Skeletal muscle cell (primary cell): ENCODE results near the gene INKA1.

ENCODE experiments used
- DNase-seq: peaks from one replicate; pipeline ENCODE4 v3.0.0-alpha.2; 2010; ENCODE audit warnings: low read depth
- H3K4me3 ChIP-seq: 2 replicates; pipeline ENCODE4 v1.5.1; 2011; ENCODE audit warnings: low read depth, mild to moderate bottlenecking, control low read depth, low read length, moderate library complexity

Gene INKA1

GRCh38 chr3:49785565-49786356 lies 17.3 kb upstream of the INKA1 start:
- DNase-seq = no peak

GRCh38 chr3:49786357-49787181 lies 16.5 kb upstream of the INKA1 start, which contains the start of gene IP6K1:
Gene IP6K1 (minus strand): TSS chr3:49786542. CDS start chr3:49748040, 38,502 bp downstream.
- H3K4me3 ChIP-seq = peak within 1 kb of the TSS; percentile 95
- DNase-seq = peak; percentile 99

More at GRCh38 chr3:49785565-49786356, 17.3 kb upstream of the INKA1 start:
- H3K4me3 ChIP-seq = peak overlapping the region; percentile 95

GRCh38 chr3:49787182-49787464 lies 15.9 kb upstream of the INKA1 start:
- DNase-seq = no peak
- H3K4me3 ChIP-seq = peak overlapping the region; percentile 95

GRCh38 chr3:49787536-49787935 lies 15.5 kb upstream of the INKA1 start:
- H3K4me3 ChIP-seq = no peak overlapping the region
- DNase-seq = no peak

- no peak for DNase-seq
- H3K4me3 ChIP-seq = no peak overlapping the region
These were observed 15.0 kb upstream of the INKA1 start for GRCh38 chr3:49788056-49788455.

GRCh38 chr3:49790626-49791411 lies 12.2 kb upstream of the INKA1 start:
- H3K4me3 ChIP-seq = no peak overlapping the region

GRCh38 chr3:49791571-49791970 lies 11.5 kb upstream of the INKA1 start:
- no peak for DNase-seq
- no peak overlapping the region for H3K4me3 ChIP-seq

More at GRCh38 chr3:49790626-49791411, 12.2 kb upstream of the INKA1 start:
- DNase-seq = no peak

- no peak for DNase-seq
- no peak overlapping the region for H3K4me3 ChIP-seq
These were observed 10.5 kb upstream of the INKA1 start for GRCh38 chr3:49792371-49793150.

- H3K4me3 ChIP-seq = no peak overlapping the region
- DNase-seq = no peak
These were observed 9.5 kb upstream of the INKA1 start for GRCh38 chr3:49793486-49794085.

- no peak for DNase-seq
- H3K4me3 ChIP-seq = no peak overlapping the region
These were observed 8.6 kb upstream of the INKA1 start for GRCh38 chr3:49794431-49794830.

GRCh38 chr3:49794926-49795905 lies 7.8 kb upstream of the INKA1 start:
- H3K4me3 ChIP-seq = no peak overlapping the region
- no peak for DNase-seq

- DNase-seq = no peak
- H3K4me3 ChIP-seq = no peak overlapping the region
These were observed 4.0 kb upstream of the INKA1 start for GRCh38 chr3:49799105-49799504.

GRCh38 chr3:49799761-49800160 lies 3.3 kb upstream of the INKA1 start, which contains the start of gene CDHR4:
Gene CDHR4 (minus strand): TSS chr3:49799873. CDS start chr3:49799812, 61 bp downstream.
- peak; percentile 59 for DNase-seq
- H3K4me3 ChIP-seq = no peak within 1 kb of the TSS

GRCh38 chr3:49801160-49801559 lies 1.9 kb upstream of the INKA1 start:
- DNase-seq = no peak
- no peak overlapping the region for H3K4me3 ChIP-seq

GRCh38 chr3:49803465-49804140 lies 542 bp downstream of the INKA1 start:
- DNase-seq = no peak
- peak overlapping the region; percentile 88 for H3K4me3 ChIP-seq

GRCh38 chr3:49804141-49805041 lies 1.3 kb downstream of the INKA1 start:
- peak overlapping the region; percentile 88 for H3K4me3 ChIP-seq
- DNase-seq = no peak
